Omental fat pad (tissue), 4 donors: ENCODE measurements around the gene TNNC2. TPM values are rescaled to one million over a fixed set of nuclear protein-coding genes. Genes with fewer than 3 reads are reported as not detected.

Source experiments
- ATAC-seq: fragments of 150-250 bp; one replicate; pipeline ENCODE4 v1.9.1; 2016; ENCODE audit warnings: mild to moderate bottlenecking, moderate library complexity; ENCODE audit not compliant: low FRiP score
- DNase-seq: peaks from one replicate; pipeline ENCODE4 v3.0.0-alpha.2; 2019; ENCODE audit warnings: low spot score
- CTCF ChIP-seq, 3 donors: fragments of 450-650 bp; IDR thresholded peaks; one replicate each; pipeline ENCODE4 v1.5.1; 2016 to 2017; ENCODE audit warnings: antibody characterized with exemption in 3 of 3, mild to moderate bottlenecking in 3 of 3, moderate library complexity in 2 of 3
- small RNA-seq: library from RNA; depleted of rRNA; stranded (forward); fragments of <200 nt; gene quantifications from one replicate; pipeline ENCODE3, GENCODE V24; 2016
- total RNA-seq, 4 donors: library from RNA; depleted of rRNA; stranded (reverse); fragments of >200 nt; gene quantifications; one replicate each; pipeline ENCODE4 v1.1.0, GENCODE V29; 2016

TNNC2 gene
- total RNA-seq, 4 donors from 2014 or later, result 1.2 to 2.2 (median 1.5) TPM; not detected in 1

GRCh38 chr20:45780159-45780558 is 47.0 kb downstream of the TNNC2 start:
- DNase-seq, result no peak
- no peak for TF ChIP-seq CTCF (IDR thresholded peaks at IDR 0.05)
- no peak for ATAC-seq

GRCh38 chr20:45779011-45779915 is 47.8 kb downstream of the TNNC2 start:
- DNase-seq (peak; percentile 54), ATAC-seq (peak; percentile 94)
- no peak for TF ChIP-seq CTCF (IDR thresholded peaks at IDR 0.05)

GRCh38 chr20:45776931-45777330 is 50.2 kb downstream of the TNNC2 start:
- no peak for TF ChIP-seq CTCF (IDR thresholded peaks at IDR 0.05)
- ATAC-seq (no peak), DNase-seq (no peak)

GRCh38 chr20:45775411-45775810 is 51.7 kb downstream of the TNNC2 start:
- no peak for DNase-seq
- no peak for ATAC-seq
- TF ChIP-seq CTCF (IDR thresholded peaks at IDR 0.05), result no peak

GRCh38 chr20:45774945-45775344 is 52.2 kb downstream of the TNNC2 start:
- DNase-seq (no peak), ATAC-seq (no peak)
- TF ChIP-seq CTCF (IDR thresholded peaks at IDR 0.05), result no peak

Small RNA genes lying within 50 kb of the gene (small RNA-seq; reads per million reads assigned to genes)
- gene RNU6ATAC38P, result not detected

Other genes starting within 250 kb of the TNNC2 start
- not detected for gene WFDC8, start 248.0 kb downstream of the TNNC2 start, total RNA-seq
- not detected for gene WFDC10A, start 197.6 kb downstream of the TNNC2 start, total RNA-seq
- gene WFDC9, start 196.0 kb downstream of the TNNC2 start, total RNA-seq, result not detected
- gene WFDC11, start 157.1 kb downstream of the TNNC2 start, total RNA-seq, result not detected
- gene WFDC13, start 125.3 kb downstream of the TNNC2 start, total RNA-seq, result not detected
- under 1 TPM in 1 of 4 donors, not detected in 3; 0.93 TPM for gene WFDC10B, start 122.3 kb downstream of the TNNC2 start, total RNA-seq
- gene SPINT4, start 105.0 kb downstream of the TNNC2 start, total RNA-seq, result not detected
- gene WFDC3, start 35.4 kb downstream of the TNNC2 start, total RNA-seq, result 1 to 10 TPM in 1 of 4 donors, not detected in 3; 1.6 TPM
- 10 to 100 TPM; 12.7 to 38.6 (median 18.1) TPM for gene DNTTIP1, start 35.4 kb downstream of the TNNC2 start, total RNA-seq
- gene UBE2C, start 14.7 kb downstream of the TNNC2 start, total RNA-seq, result 10 to 100 TPM in 1 of 4 donors, 1 to 10 TPM in 1, not detected in 2; 1.4 to 10.1 TPM
- 100 to 1,000 TPM in 1 of 4 donors, 10 to 100 TPM in 3; 42.6 to 147 (median 66.8) TPM for gene SNX21, start 6.5 kb upstream of the TNNC2 start, total RNA-seq
- gene ACOT8, start 30.1 kb upstream of the TNNC2 start, total RNA-seq, result 10 to 100 TPM; 16.1 to 35.0 (median 30.8) TPM
- 1 to 10 TPM; 2.3 to 5.0 (median 3.1) TPM for gene ZSWIM3, start 30.3 kb upstream of the TNNC2 start, total RNA-seq
- gene ZSWIM1, start 53.9 kb upstream of the TNNC2 start, total RNA-seq, result 1 to 10 TPM; 5.5 to 9.9 (median 7.0) TPM
- 10 to 100 TPM in 1 of 4 donors, 1 to 10 TPM in 3; 1.8 to 27.0 (median 3.6) TPM for gene SPATA25, start 60.3 kb upstream of the TNNC2 start, total RNA-seq
- 10 to 100 TPM in 3 of 4 donors, 1 to 10 TPM in 1; 8.5 to 32.0 (median 11.6) TPM for gene NEURL2, start 63.9 kb upstream of the TNNC2 start, total RNA-seq
- gene CTSA, start 64.0 kb upstream of the TNNC2 start, total RNA-seq, result 100 to 1,000 TPM in 1 of 4 donors, 10 to 100 TPM in 3; 79.2 to 148 (median 85.9) TPM
- gene PLTP, start 84.8 kb upstream of the TNNC2 start, total RNA-seq, result 1,000 to 10,000 TPM in 1 of 4 donors, 100 to 1,000 TPM in 3; 215 to 1,101 (median 301) TPM
- gene PCIF1, start 107.4 kb upstream of the TNNC2 start, total RNA-seq, result 10 to 100 TPM; 18.8 to 36.9 (median 25.8) TPM
- 10 to 100 TPM; 14.5 to 29.1 (median 19.7) TPM for gene ZNF335, start 144.9 kb upstream of the TNNC2 start, total RNA-seq
- gene MMP9, start 181.6 kb upstream of the TNNC2 start, total RNA-seq, result 10 to 100 TPM in 2 of 4 donors, 1 to 10 TPM in 1, under 1 TPM in 1; 0.84 to 90.4 (median 13.7) TPM
- gene SLC12A5, start 201.9 kb upstream of the TNNC2 start, total RNA-seq, result under 1 TPM in 1 of 4 donors, not detected in 3; 0.19 TPM